HepG2 (cell line): ENCODE data around the gene VRK1. TPM values are rescaled to one million over a fixed set of nuclear protein-coding genes. Genes with fewer than 3 reads are reported as not detected.

Source experiments
- AFF4 ChIP-seq: sonication (generic); formaldehyde crosslinking; IDR thresholded peaks from 2 replicates; pipeline ENCODE4 v1.4.0; 2020; ENCODE audit warnings: missing genetic modification reagents
- CEBPG ChIP-seq: IDR thresholded peaks from 2 replicates; pipeline ENCODE4 v1.6.1; 2016
- HMGA1 ChIP-seq: sonication (generic); formaldehyde crosslinking; conservative IDR thresholded peaks from 2 replicates; pipeline ENCODE4 v1.4.0; 2020; ENCODE audit warnings: missing genetic modification reagents
- HNRNPLL ChIP-seq: fragments of 200-400 bp; formaldehyde crosslinking; IDR thresholded peaks from 2 replicates; pipeline ENCODE4 v1.6.1; 2017; ENCODE audit warnings: mild to moderate bottlenecking, low read depth, low read length; ENCODE audit not compliant: poor library complexity, severe bottlenecking
- KDM3A ChIP-seq: IDR thresholded peaks from 2 replicates; pipeline ENCODE4 v1.6.1; 2018; ENCODE audit warnings: low read depth, missing compliant biosample characterization
- MEF2D ChIP-seq: sonication (generic); formaldehyde crosslinking; IDR thresholded peaks from 2 replicates; pipeline ENCODE4 v1.5.1; 2020; ENCODE audit warnings: mild to moderate bottlenecking, missing genetic modification reagents
- MTF1 ChIP-seq: sonication (generic); formaldehyde crosslinking; IDR thresholded peaks from 2 replicates; pipeline ENCODE4 v1.5.0; 2020; ENCODE audit warnings: missing genetic modification reagents
- NR2C2 ChIP-seq: sonication (generic); formaldehyde crosslinking; IDR thresholded peaks from 2 replicates; pipeline ENCODE4 v1.4.0; 2020; ENCODE audit warnings: missing genetic modification reagents, mild to moderate bottlenecking, moderate library complexity, borderline replicate concordance
- PAF1 ChIP-seq: IDR thresholded peaks from 2 replicates; pipeline ENCODE4 v1.6.1; 2016; ENCODE audit warnings: missing genetic modification reagents, missing compliant biosample characterization
- PAXIP1 ChIP-seq: sonication (generic); formaldehyde crosslinking; conservative IDR thresholded peaks from 2 replicates; pipeline ENCODE4 v1.4.0; 2020; ENCODE audit warnings: mild to moderate bottlenecking, missing genetic modification reagents, moderate library complexity
- REXO4 ChIP-seq: sonication (generic); formaldehyde crosslinking; IDR thresholded peaks from 2 replicates; pipeline ENCODE4 v1.8.0; 2022; ENCODE audit warnings: missing genetic modification reagents, mild to moderate bottlenecking, borderline replicate concordance
- TFDP1 ChIP-seq: IDR thresholded peaks from 2 replicates; pipeline ENCODE4 v1.6.1; 2016; ENCODE audit warnings: missing compliant biosample characterization, missing genetic modification reagents, borderline replicate concordance
- THRA ChIP-seq: sonication (generic); formaldehyde crosslinking; IDR thresholded peaks from 2 replicates; pipeline ENCODE4 v1.4.0; 2020; ENCODE audit warnings: missing genetic modification reagents, borderline replicate concordance
- ZBTB25 ChIP-seq: IDR thresholded peaks from 2 replicates; pipeline ENCODE4 v1.6.1; 2018; ENCODE audit warnings: missing genetic modification reagents
- ZBTB3 ChIP-seq: sonication (generic); formaldehyde crosslinking; IDR thresholded peaks from 2 replicates; pipeline ENCODE4 v1.4.0; 2020; ENCODE audit warnings: low read depth, mild to moderate bottlenecking, moderate library complexity, missing genetic modification reagents, borderline replicate concordance
- ZFY ChIP-seq: sonication (generic); formaldehyde crosslinking; IDR thresholded peaks from 2 replicates; pipeline ENCODE4 v1.4.0; 2020; ENCODE audit warnings: missing genetic modification reagents
- ZMYM3 ChIP-seq: sonication (generic); formaldehyde crosslinking; IDR thresholded peaks from 2 replicates; pipeline ENCODE4 v1.5.1; 2020; ENCODE audit warnings: mild to moderate bottlenecking, missing genetic modification reagents
- ZNF674 ChIP-seq: sonication (generic); formaldehyde crosslinking; IDR thresholded peaks from 2 replicates; pipeline ENCODE4 v1.5.0; 2020; ENCODE audit warnings: low read depth, mild to moderate bottlenecking, missing genetic modification reagents
- polyA plus RNA-seq, 8 experiments: library from polyadenylated mRNA; depleted of rRNA in 3 of 8; stranded (reverse) in 7 of 8; unstranded in 1 of 8; fragments of >200 nt; fragmentation: Illumina TruSeq in 4 of 8; extraction: Trizol in 4 of 8; gene quantifications; 2 replicates each; pipeline versions ENCODE4 v1.2.1 to v1.2.3, GENCODE V29; 2011 to 2016; ENCODE audit warnings: low read depth in 4 of 8, missing spikeins in 1 of 8, mixed read lengths in 1 of 8; ENCODE audit not compliant: insufficient read depth in 1 of 8
- total RNA-seq, 5 experiments: library from RNA; depleted of rRNA; stranded (reverse); fragments of >200 nt; fragmentation: Illumina TruSeq; extraction: Trizol; gene quantifications; 2 replicates each; pipeline ENCODE4 v1.2.3, GENCODE V29; 2016; ENCODE audit warnings: low read depth in 1 of 5

Gene VRK1
- total and polyA plus RNA-seq, 2 of the 13 experiments (the other 11 are each of a cell fraction or from before 2014, with no cell fraction given) = 7.9 to 51.3 TPM

- TF ChIP-seq PAXIP1 (CRISPR knock-in tag) (no peak), MTF1 (CRISPR knock-in tag) (no peak), REXO4 (CRISPR knock-in tag) (no peak), MEF2D (CRISPR knock-in tag) (0 out of 2 replicates have a peak, but pooled peaks have one; percentile 14), AFF4 (no peak), CEBPG (CRISPR knock-in tag) (0 out of 2 replicates have a peak, but pooled peaks have one; percentile 12), ZNF674 (CRISPR knock-in tag) (0 out of 2 replicates have a peak, but pooled peaks have one; percentile 15), HNRNPLL (peak; percentile 97), TFDP1 (CRISPR knock-in tag) (peak; percentile 99), ZFY (CRISPR knock-in tag) (peak; percentile 84), ZMYM3 (CRISPR knock-in tag) (no peak), ZBTB3 (CRISPR knock-in tag) (no peak), ZBTB25 (CRISPR knock-in tag) (no peak), PAF1 (CRISPR knock-in tag) (no peak), KDM3A (CRISPR knock-in tag) (0 out of 2 replicates have a peak, but pooled peaks have one; percentile 46), NR2C2 (peak; percentile 40; the same call in 1 of the 2 replicates), HMGA1 (no peak), THRA (CRISPR knock-in tag) (0 out of 2 replicates have a peak, but pooled peaks have one; percentile 24)
These were observed at the start of gene VRK1 (continued) for GRCh38 chr14:96796851-96797581.
